ENCODE data around the gene COL9A2.

COL9A2 gene

GRCh38 chr1:40303051-40303771 is 13.9 kb downstream of the COL9A2 start:
- no peak for DNase-seq (ENCODE audit: low read depth in 2 of 2)

- DNase-seq (ENCODE audit: low read depth in 2 of 2), result no peak
Measured at GRCh38 chr1:40302475-40302874, 14.6 kb downstream of the COL9A2 start.

- DNase-seq (ENCODE audit: low read depth in 2 of 2), result no peak
Measured at GRCh38 chr1:40301541-40302299, 15.4 kb downstream of the COL9A2 start.

GRCh38 chr1:40301066-40301465 is 16.0 kb downstream of the COL9A2 start:
- no peak for DNase-seq (ENCODE audit: low read depth in 2 of 2)

- DNase-seq (ENCODE audit: low read depth in 2 of 2), result no peak
Measured at GRCh38 chr1:40300651-40301050, 16.4 kb downstream of the COL9A2 start.

- no peak for DNase-seq (ENCODE audit: low read depth in 2 of 2)
Measured at GRCh38 chr1:40300249-40300567, 16.9 kb downstream of the COL9A2 start.

GRCh38 chr1:40299366-40300248 is 17.5 kb downstream of the COL9A2 start:
- DNase-seq (ENCODE audit: low read depth in 2 of 2), result no peak

GRCh38 chr1:40291293-40291692 is 25.8 kb downstream of the COL9A2 start:
- no peak for DNase-seq (ENCODE audit: low read depth in 2 of 2)

- DNase-seq (ENCODE audit: low read depth in 2 of 2), result no peak
Measured at GRCh38 chr1:40281853-40282252, 35.2 kb downstream of the COL9A2 start.

- no peak for DNase-seq (ENCODE audit: low read depth in 2 of 2)
Measured at GRCh38 chr1:40276122-40276521, 41.0 kb downstream of the COL9A2 start.

- no peak for DNase-seq (ENCODE audit: low read depth in 2 of 2)
Measured at GRCh38 chr1:40274331-40274730, 42.8 kb downstream of the COL9A2 start.

- no peak for DNase-seq (ENCODE audit: low read depth in 2 of 2)
Measured at GRCh38 chr1:40273547-40274166, 43.4 kb downstream of the COL9A2 start.

- DNase-seq (ENCODE audit: low read depth in 2 of 2), result no peak
Measured at GRCh38 chr1:40272653-40273213, 44.4 kb downstream of the COL9A2 start.

GRCh38 chr1:40270152-40270834 is 46.8 kb downstream of the COL9A2 start:
- no peak for DNase-seq (ENCODE audit: low read depth in 2 of 2)

GRCh38 chr1:40268211-40268610 is 48.9 kb downstream of the COL9A2 start:
- no peak for DNase-seq (ENCODE audit: low read depth in 2 of 2)

- no peak for DNase-seq (ENCODE audit: low read depth in 2 of 2)
Measured at GRCh38 chr1:40267767-40268187, 49.3 kb downstream of the COL9A2 start.

GRCh38 chr1:40266786-40267535 is 50.1 kb downstream of the COL9A2 start:
- no peak for DNase-seq (ENCODE audit: low read depth in 2 of 2)

- DNase-seq (ENCODE audit: low read depth in 2 of 2), result no peak
Measured at GRCh38 chr1:40265919-40266318, 51.2 kb downstream of the COL9A2 start.

GRCh38 chr1:40265298-40265697 is 51.8 kb downstream of the COL9A2 start:
- no peak for DNase-seq (ENCODE audit: low read depth in 2 of 2)

GRCh38 chr1:40264354-40264781 is 52.7 kb downstream of the COL9A2 start:
- DNase-seq (ENCODE audit: low read depth in 2 of 2), result no peak
